Lower lobe of right lung (tissue), 2 donors: ENCODE measurements around the gene HAT1. TPM values are rescaled to one million over a fixed set of nuclear protein-coding genes. Genes with fewer than 3 reads are reported as not detected.

Experiments
- ATAC-seq, 2 donors: fragments of 200-7000 bp; cut with Tn5 transposase; one replicate each; pipeline ENCODE4 v1.9.1; 2020 to 2022; ENCODE audit warnings: mild to moderate bottlenecking in 2 of 2, moderate library complexity in 2 of 2
- DNase-seq: peaks from one replicate; pipeline ENCODE4 v3.0.0-alpha.2; 2020
- H3K27ac ChIP-seq: fragments of 200-600 bp; one replicate; pipeline ENCODE4 v1.8.0; 2022
- H3K27me3 ChIP-seq: fragments of 200-600 bp; one replicate; pipeline ENCODE4 v1.8.0; 2022; ENCODE audit warnings: low read depth
- H3K36me3 ChIP-seq: fragments of 200-600 bp; one replicate; pipeline ENCODE4 v1.8.0; 2022; ENCODE audit warnings: mild to moderate bottlenecking
- H3K4me1 ChIP-seq: fragments of 200-600 bp; one replicate; pipeline ENCODE4 v1.8.0; 2022
- H3K4me3 ChIP-seq: fragments of 200-600 bp; one replicate; pipeline ENCODE4 v1.8.0; 2022; ENCODE audit warnings: mild to moderate bottlenecking
- H3K9me3 ChIP-seq: fragments of 200-600 bp; one replicate; pipeline ENCODE4 v1.8.0; 2022
- CTCF ChIP-seq: fragments of 200-600 bp; IDR thresholded peaks from one replicate; pipeline ENCODE4 v1.8.0; 2022; ENCODE audit warnings: antibody characterized with exemption, mild to moderate bottlenecking
- intact Hi-C: fragments of 100-400 bp; cut with DNase I; formaldehyde crosslinking; loops from one replicate; pipeline ENCODE4 v1.11.0; 2022
- total RNA-seq: library from RNA; stranded (reverse); fragmentation: NEBNext Ultra II Directional; extraction: Animal tissue kit (Norgen Biotek cat#: 25700); gene quantifications from one replicate; pipeline ENCODE4 v1.2.1, GENCODE V29; 2021
- donor health status: DM: no; HTN: yes; CAD: no; lungs with severe emphysema.

HAT1 gene
- total RNA-seq, 1 donor from 2014 or later = 26.5 TPM

- no peak for DNase-seq
- no peak for TF ChIP-seq CTCF
- ATAC-seq = no peak
- H3K4me3 ChIP-seq = no peak overlapping the region
- no peak overlapping the region for H3K27ac ChIP-seq
- H3K4me1 ChIP-seq = no peaks in the 10 kb centered on the region
- no peaks in the 10 kb centered on the region for H3K27me3 ChIP-seq
- H3K9me3 ChIP-seq = no peaks in the 10 kb centered on the region
- H3K36me3 ChIP-seq = no peaks in the 10 kb centered on the region
- intact Hi-C loops = no loop called here
These were observed 16.9 kb downstream of the HAT1 start for GRCh38 chr2:171939058-171939742.

- ATAC-seq = no peak
These were observed 17.4 kb downstream of the HAT1 start for GRCh38 chr2:171939743-171940071.

GRCh38 chr2:171941316-171941699 is 19.0 kb downstream of the HAT1 start:
- Histone ChIP-seq H3K36me3 (no peaks in the 10 kb centered on the region), H3K27ac (no peak overlapping the region), H3K4me1 (no peaks in the 10 kb centered on the region), H3K4me3 (no peak overlapping the region), H3K27me3 (no peaks in the 10 kb centered on the region), H3K9me3 (no peaks in the 10 kb centered on the region)
- ATAC-seq = no peak
- DNase-seq = no peak
- TF ChIP-seq CTCF = no peak
- intact Hi-C loops = no loop called here

More at GRCh38 chr2:171939743-171940071, 17.4 kb downstream of the HAT1 start:
- no peaks in the 10 kb centered on the region for H3K4me1 ChIP-seq
- H3K9me3 ChIP-seq = no peaks in the 10 kb centered on the region
- no peaks in the 10 kb centered on the region for H3K27me3 ChIP-seq
- H3K36me3 ChIP-seq = no peaks in the 10 kb centered on the region
- DNase-seq = no peak
- no peak for TF ChIP-seq CTCF
- intact Hi-C loops = no loop called here
- H3K27ac ChIP-seq = no peak overlapping the region
- H3K4me3 ChIP-seq = no peak overlapping the region

- intact Hi-C loops = no loop called here
- no peak for DNase-seq
- ATAC-seq = no peak
- Histone ChIP-seq H3K36me3 (peaks cover 19% of the 10 kb centered on the region), H3K4me1 (no peaks in the 10 kb centered on the region), H3K9me3 (no peaks in the 10 kb centered on the region), H3K27ac (no peak overlapping the region), H3K27me3 (no peaks in the 10 kb centered on the region), H3K4me3 (no peak overlapping the region)
- TF ChIP-seq CTCF = no peak
These were observed 21.6 kb downstream of the HAT1 start for GRCh38 chr2:171943869-171944268.

- H3K27ac ChIP-seq = no peak overlapping the region
- DNase-seq (no peak), ATAC-seq (no peak)
- peaks cover 18% of the 10 kb centered on the region for H3K36me3 ChIP-seq
- no peak overlapping the region for H3K4me3 ChIP-seq
- TF ChIP-seq CTCF = no peak
- intact Hi-C loops = no loop called here
- no peaks in the 10 kb centered on the region for H3K27me3 ChIP-seq
- no peaks in the 10 kb centered on the region for H3K4me1 ChIP-seq
- H3K9me3 ChIP-seq = no peaks in the 10 kb centered on the region
These were observed 30.0 kb downstream of the HAT1 start for GRCh38 chr2:171952276-171952675.
